Activated CD4-positive, alpha-beta memory T cell treated with anti-CD3 and anti-CD28 coated beads for 36 hours (primary cell): ENCODE results near the gene SLC25A39. TPM values are rescaled to one million over a fixed set of nuclear protein-coding genes. Genes with fewer than 3 reads are reported as not detected.
"Not testable (repeated sequence)": the region's sequence is repeated elsewhere in the genome, so short reads cannot be mapped to it uniquely, and the experiment has no call there.

ENCODE experiments used
- CTCF ChIA-PET: fragments of 350-600 bp; sonication (Branson Sonifier 250); formaldehyde crosslinking; loops from one replicate; lab custom pipeline; 2021; ENCODE audit warnings: antibody characterized with exemption, inconsistent platforms; lab: Charles Lee
- POLR2A ChIA-PET: fragments of 350-600 bp; sonication (Branson Sonifier 250); formaldehyde crosslinking; loops from one replicate; lab custom pipeline; 2021; ENCODE audit warnings: antibody characterized with exemption; lab: Charles Lee
- DNase-seq: peaks from one replicate; pipeline ENCODE4 v3.0.0-alpha.2; 2020
- H3K27ac Mint-ChIP-seq: one replicate; pipeline ENCODE4 v1.8.0; 2021; ENCODE audit warnings: mixed read lengths
- H3K27me3 Mint-ChIP-seq: one replicate; pipeline ENCODE4 v1.8.0; 2021; ENCODE audit warnings: mixed read lengths
- H3K36me3 Mint-ChIP-seq: one replicate; pipeline ENCODE4 v1.8.0; 2021; ENCODE audit warnings: mixed read lengths
- H3K4me1 Mint-ChIP-seq: one replicate; pipeline ENCODE4 v1.8.0; 2021; ENCODE audit warnings: low read depth, mixed read lengths
- H3K4me3 Mint-ChIP-seq: one replicate; pipeline ENCODE4 v1.8.0; 2021; ENCODE audit warnings: mild to moderate bottlenecking, mixed read lengths
- H3K9me3 Mint-ChIP-seq: one replicate; pipeline ENCODE4 v1.8.0; 2021; ENCODE audit warnings: mixed read lengths
- intact Hi-C: fragments of 100-400 bp; cut with micrococcal nuclease; formaldehyde crosslinking; loops from one replicate; pipeline ENCODE4 v1.15.1; 2023
- total RNA-seq, 2 experiments: library from RNA; stranded (reverse); gene quantifications; one replicate each; pipeline ENCODE4 v1.2.3, GENCODE V29; 2021

The SLC25A39 gene
- total RNA-seq, 2 experiments from 2014 or later: 121 to 122 TPM

- not testable (repeated sequence) for H3K27me3 Mint-ChIP-seq, H3K27ac Mint-ChIP-seq, DNase-seq, H3K9me3 Mint-ChIP-seq, H3K4me3 Mint-ChIP-seq, H3K36me3 Mint-ChIP-seq
- ChIA-PET CTCF (interaction anchor here (0.7 to 5.4 kb wide), 24 partner anchors 9 to 386 kb away, joined by 3 to 69 read pairs (median 7); partner anchors contain the start of genes FAM171A2, GRN, RUNDC3A and TMUB2), POLR2A (interaction anchor here (0.7 to 1.5 kb wide), 3 partner anchors 15 to 120 kb away, joined by 3 to 6 read pairs (median 3); partner anchors contain the start of gene GRN)
- H3K4me1 Mint-ChIP-seq: peaks cover 16% of the 10 kb centered on the region
- intact Hi-C loops: loop anchor here (2.0 to 5.0 kb wide), 2 partner anchors 15 to 208 kb away; partner anchors contain the start of genes GRN and HDAC5
Measured at GRCh38 chr17:44330263-44330662, 5.6 kb upstream of the SLC25A39 start.

GRCh38 chr17:44329516-44329915 is 4.9 kb upstream of the SLC25A39 start:
- not testable (repeated sequence) for DNase-seq, H3K9me3 Mint-ChIP-seq, H3K4me3 Mint-ChIP-seq, H3K27ac Mint-ChIP-seq, H3K27me3 Mint-ChIP-seq, H3K36me3 Mint-ChIP-seq
- ChIA-PET POLR2A (interaction anchor here (1.5 kb wide), 1 partner anchor 15 kb away, joined by 3 read pairs; the partner anchor contains the start of gene GRN), CTCF (interaction anchor here (0.7 to 5.4 kb wide), 8 partner anchors 16 to 193 kb away, joined by 3 to 69 read pairs (median 12); partner anchors contain the start of genes FAM171A2 and GRN)
- intact Hi-C loops: loop anchor here (5.0 kb wide), 1 partner anchor 322 kb away; no protein-coding TSS in a partner anchor
- H3K4me1 Mint-ChIP-seq: peaks cover 16% of the 10 kb centered on the region

- ChIA-PET POLR2A (interaction anchor here (1.2 to 2.2 kb wide), 2 partner anchors 17 to 106 kb away, joined by 3 to 7 read pairs; no protein-coding TSS in a partner anchor), CTCF (interaction anchor here (1.2 to 2.1 kb wide), 6 partner anchors 18 to 124 kb away, joined by 4 to 27 read pairs (median 8); partner anchors contain the start of gene FAM171A2)
- Mint-ChIP-seq H3K27me3 (no peaks in the 10 kb centered on the region), H3K36me3 (peaks cover 1% of the 10 kb centered on the region), H3K4me3 (no peak overlapping the region), H3K9me3 (no peaks in the 10 kb centered on the region), H3K4me1 (peaks cover 24% of the 10 kb centered on the region), H3K27ac (peak overlapping the region; percentile 13)
- DNase-seq: no peak
- intact Hi-C loops: loop anchor here (5.0 kb wide), 1 partner anchor 321 kb away; no protein-coding TSS in a partner anchor
Measured at GRCh38 chr17:44327715-44328449, 3.3 kb upstream of the SLC25A39 start.

- intact Hi-C loops: loop anchor here (5.0 kb wide), 1 partner anchor 320 kb away; no protein-coding TSS in a partner anchor
- no peaks in the 10 kb centered on the region for H3K9me3 Mint-ChIP-seq
- H3K4me1 Mint-ChIP-seq: peaks cover 26% of the 10 kb centered on the region
- H3K27ac Mint-ChIP-seq: peak overlapping the region; percentile 75
- peak; percentile 96 for DNase-seq
- H3K27me3 Mint-ChIP-seq: no peaks in the 10 kb centered on the region
- CTCF ChIA-PET: interaction anchor here (0.6 to 2.1 kb wide), 11 partner anchors 10 to 203 kb away, joined by 3 to 27 read pairs (median 4); partner anchors contain the start of genes FAM171A2, GRN, HDAC5 and TMUB2
- peak overlapping the region; percentile 67 for H3K4me3 Mint-ChIP-seq
- H3K36me3 Mint-ChIP-seq: peaks cover 4% of the 10 kb centered on the region
- POLR2A ChIA-PET: interaction anchor here (0.7 to 2.2 kb wide), 4 partner anchors 18 to 117 kb away, joined by 3 to 7 read pairs (median 4); partner anchors contain the start of gene UBTF
Measured at GRCh38 chr17:44326861-44327444, 2.3 kb upstream of the SLC25A39 start.

- ChIA-PET POLR2A (interaction anchor here (0.6 to 2.5 kb wide), 6 partner anchors 8 to 114 kb away, joined by 3 to 9 read pairs (median 4); partner anchors contain the start of gene GRN), CTCF (interaction anchor here (0.5 to 1.9 kb wide), 5 partner anchors 16 to 258 kb away, joined by 3 to 15 read pairs (median 3); partner anchors contain the start of genes HDAC5, LSM12 and RUNDC3A)
- Mint-ChIP-seq H3K4me3 (peak overlapping the region; percentile 81), H3K4me1 (peaks cover 21% of the 10 kb centered on the region), H3K27me3 (no peaks in the 10 kb centered on the region), H3K36me3 (peaks cover 16% of the 10 kb centered on the region), H3K9me3 (no peaks in the 10 kb centered on the region), H3K27ac (peak overlapping the region; percentile 51)
- intact Hi-C loops: loop anchor here (1.0 to 2.0 kb wide), 3 partner anchors 15 to 183 kb away; partner anchors contain the start of genes HROB and RUNDC3A
- peak; percentile 27 for DNase-seq
Measured at GRCh38 chr17:44324092-44324570, 492 bp downstream of the SLC25A39 start.

GRCh38 chr17:44323359-44324091 is 1.1 kb downstream of the SLC25A39 start:
- intact Hi-C loops: loop anchor here (1.0 to 2.0 kb wide), 3 partner anchors 15 to 182 kb away; partner anchors contain the start of genes HROB and RUNDC3A
- ChIA-PET POLR2A (interaction anchor here (0.6 to 2.0 kb wide), 4 partner anchors 8 to 113 kb away, joined by 3 to 9 read pairs (median 4); partner anchors contain the start of gene GRN), CTCF (interaction anchor here (0.5 to 1.9 kb wide), 5 partner anchors 15 to 257 kb away, joined by 3 to 15 read pairs (median 3); partner anchors contain the start of genes GRN, HDAC5, LSM12 and RUNDC3A)
- Mint-ChIP-seq H3K36me3 (peaks cover 16% of the 10 kb centered on the region), H3K27ac (no peak overlapping the region), H3K9me3 (no peaks in the 10 kb centered on the region), H3K4me1 (peaks cover 21% of the 10 kb centered on the region), H3K4me3 (peak overlapping the region; percentile 81), H3K27me3 (no peaks in the 10 kb centered on the region)
- no peak for DNase-seq

- CTCF ChIA-PET: interaction anchor here (0.6 kb wide), 1 partner anchor 412 kb away, joined by 4 read pairs; no protein-coding TSS in a partner anchor
- POLR2A ChIA-PET: no interaction called here
Measured at GRCh38 chr17:44322236-44322895, 2.3 kb downstream of the SLC25A39 start.

GRCh38 chr17:44321246-44322120 is 3.1 kb downstream of the SLC25A39 start:
- CTCF ChIA-PET: interaction anchor here (0.8 to 1.7 kb wide), 3 partner anchors 10 to 112 kb away, joined by 3 to 10 read pairs (median 4); no protein-coding TSS in a partner anchor
- Mint-ChIP-seq H3K9me3 (no peaks in the 10 kb centered on the region), H3K27me3 (peaks cover 11% of the 10 kb centered on the region), H3K27ac (no peak overlapping the region), H3K4me1 (peaks cover 14% of the 10 kb centered on the region), H3K4me3 (no peak overlapping the region), H3K36me3 (peaks cover 16% of the 10 kb centered on the region)
- intact Hi-C loops: no loop called here
- no peak for DNase-seq
- POLR2A ChIA-PET: no interaction called here

More at GRCh38 chr17:44322236-44322895, 2.3 kb downstream of the SLC25A39 start:
- Mint-ChIP-seq H3K4me3 (no peak overlapping the region), H3K36me3 (peaks cover 16% of the 10 kb centered on the region), H3K27me3 (peaks cover 3% of the 10 kb centered on the region), H3K27ac (no peak overlapping the region), H3K4me1 (peaks cover 16% of the 10 kb centered on the region), H3K9me3 (no peaks in the 10 kb centered on the region)
- intact Hi-C loops: no loop called here
- DNase-seq: no peak

GRCh38 chr17:44320066-44320465 is 4.6 kb downstream of the SLC25A39 start:
- no peak overlapping the region for H3K27ac Mint-ChIP-seq
- peaks cover 21% of the 10 kb centered on the region for H3K4me1 Mint-ChIP-seq
- CTCF ChIA-PET: interaction anchor here (1.7 kb wide), 1 partner anchor 11 kb away, joined by 10 read pairs; no protein-coding TSS in a partner anchor
- intact Hi-C loops: no loop called here
- POLR2A ChIA-PET: interaction anchor here (1.8 kb wide), 1 partner anchor 110 kb away, joined by 4 read pairs; no protein-coding TSS in a partner anchor
- no peaks in the 10 kb centered on the region for H3K9me3 Mint-ChIP-seq
- H3K4me3 Mint-ChIP-seq: no peak overlapping the region
- H3K27me3 Mint-ChIP-seq: peaks cover 22% of the 10 kb centered on the region
- DNase-seq: no peak
- peaks cover 15% of the 10 kb centered on the region for H3K36me3 Mint-ChIP-seq
